ENCODE measurements around the gene ABCA12.
"Not testable (repeated sequence)": the region's sequence is repeated elsewhere in the genome, so short reads cannot be mapped to it uniquely, and the experiment has no call there.

- not testable (repeated sequence) for TF ChIP-seq CTCF (IDR thresholded peaks at IDR 0.05; ENCODE audit: insufficient read depth, low read length); GABPA (IDR thresholded peaks at IDR 0.05; ENCODE audit: low read depth); REST (IDR thresholded peaks at IDR 0.05; ENCODE audit: insufficient replicate concordance, low read depth)
These were observed 24.9 kb upstream of the ABCA12 start for GRCh38 chr2:215163319-215163718.
